K562 (cell line): Measurements from ENCODE around the gene USP31.

Source experiments
- BCLAF1 ChIP-seq, 2 experiments: fragments of 450-650 bp in 1 of 2; IDR thresholded peaks; 2 replicates each; pipeline ENCODE4 v1.6.1; 2011 to 2017; ENCODE audit warnings: low read depth in 2 of 2, antibody characterized with exemption in 1 of 2, borderline replicate concordance in 1 of 2, low read length in 1 of 2, mild to moderate bottlenecking in 1 of 2, mixed read lengths in 1 of 2; ENCODE audit not compliant: control insufficient read depth in 1 of 2
- FOXP1 ChIP-seq: sonication (generic); formaldehyde crosslinking; IDR thresholded peaks from 2 replicates; pipeline ENCODE4 v1.8.0; 2022; ENCODE audit warnings: mild to moderate bottlenecking, missing genetic modification reagents
- GABPB1 ChIP-seq: sonication (generic); formaldehyde crosslinking; IDR thresholded peaks from 2 replicates; pipeline ENCODE4 v1.8.0; 2022; ENCODE audit warnings: mild to moderate bottlenecking, missing genetic modification reagents
- JUNB ChIP-seq: fragments of 450-650 bp; formaldehyde crosslinking; conservative IDR thresholded peaks from 2 replicates; pipeline ENCODE4 v1.4.0; 2020; ENCODE audit warnings: mild to moderate bottlenecking
- RFX5 ChIP-seq: IDR thresholded peaks from 2 replicates; pipeline ENCODE4 v1.6.1; 2011; ENCODE audit warnings: low read depth, mild to moderate bottlenecking, improper control_type of control experiment, low read length
- SMARCC2 ChIP-seq: fragments of 450-650 bp; IDR thresholded peaks from 2 replicates; pipeline ENCODE4 v1.6.1; 2017; ENCODE audit warnings: antibody characterized with exemption, moderate library complexity, mild to moderate bottlenecking, low read depth
- ZBTB7A ChIP-seq: IDR thresholded peaks from 2 replicates; pipeline ENCODE4 v1.6.1; 2011; ENCODE audit warnings: low read depth, mild to moderate bottlenecking, low read length, moderate library complexity, borderline replicate concordance; ENCODE audit not compliant: control insufficient read depth
- ZNF263 ChIP-seq: sonication (generic); formaldehyde crosslinking; IDR thresholded peaks from 2 replicates; pipeline ENCODE4 v1.8.0; 2022; ENCODE audit warnings: mild to moderate bottlenecking, missing genetic modification reagents, borderline replicate concordance

GRCh38 chr16:23092072-23092800 is 57.0 kb downstream of the USP31 start:
- TF ChIP-seq GABPB1 (CRISPR knock-in tag) (no peak), JUNB (CRISPR knock-in tag) (no peak), BCLAF1 (IDR thresholded peaks at IDR 0.05; ENCODE audit: borderline replicate concordance in 1 of 2, control insufficient read depth in 1 of 2, low read depth in 2 of 2, low read length in 1 of 2) (no peak), ZNF263 (no peak), SMARCC2 (no peak), ZBTB7A (no peak), RFX5 (no peak), FOXP1 (CRISPR knock-in tag) (no peak)
